ENCODE data around the gene DGKI. TPM values are rescaled to one million over a fixed set of nuclear protein-coding genes. Genes with fewer than 3 reads are reported as not detected.

Gene DGKI
- total RNA-seq, 2 donors from 2014 or later, result 17.8 to 18.2 TPM

DNA sequence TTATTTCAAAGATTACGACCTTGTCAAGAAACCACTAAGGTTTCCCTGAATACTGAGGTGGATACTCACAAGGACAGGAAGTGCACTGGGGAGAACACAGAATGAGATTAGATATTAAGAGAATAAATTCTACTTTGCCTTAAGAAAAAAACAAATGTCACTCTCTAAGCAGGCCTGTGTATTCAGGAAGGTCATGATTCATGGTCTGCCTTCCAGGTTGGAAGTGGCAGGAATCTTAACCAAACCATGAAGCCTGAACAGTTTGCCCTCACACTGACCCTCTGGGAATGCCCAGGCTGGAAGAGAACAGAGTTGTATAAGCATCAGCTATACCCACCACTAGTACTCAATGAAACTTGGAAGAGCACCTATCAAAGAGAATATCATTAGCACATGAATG lies 227.6 kb downstream of the DGKI start:
- no peak overlapping the region for H3K27ac Mint-ChIP-seq
- ATAC-seq (replicated peaks in 1 of 2) (no peak), DNase-seq (no peak)
- H3K27me3 Mint-ChIP-seq (ENCODE audit: low read depth), result no peaks in the 10 kb centered on the region
- H3K4me1 Mint-ChIP-seq (ENCODE audit: low read depth), result no peaks in the 10 kb centered on the region
- H3K9me3 Mint-ChIP-seq, result no peaks in the 10 kb centered on the region
- H3K4me3 Mint-ChIP-seq, result no peak overlapping the region
- H3K36me3 Mint-ChIP-seq (ENCODE audit: insufficient read depth in 2 of 2), result no peaks in the 10 kb centered on the region

DNA sequence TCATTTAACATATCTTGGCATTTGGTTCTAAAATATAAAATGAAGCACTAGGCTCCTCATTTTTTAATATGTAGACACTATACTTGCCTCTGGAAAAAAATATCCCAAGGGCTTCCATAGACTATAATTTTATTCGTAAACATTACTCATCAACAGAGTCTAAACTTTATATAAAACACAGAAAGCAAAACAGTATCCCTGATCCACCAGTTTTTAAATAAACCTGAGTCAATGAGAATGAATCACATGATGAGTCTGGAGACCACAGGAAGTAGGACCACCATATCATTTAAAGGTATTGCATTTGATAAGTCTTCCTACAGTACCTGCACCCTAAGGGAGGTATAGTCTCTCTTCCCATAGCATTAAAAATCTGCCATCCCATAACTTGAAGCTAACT lies 228.0 kb downstream of the DGKI start:
- Mint-ChIP-seq H3K27me3 (ENCODE audit: low read depth) (no peaks in the 10 kb centered on the region), H3K4me1 (ENCODE audit: low read depth) (no peaks in the 10 kb centered on the region), H3K27ac (no peak overlapping the region), H3K36me3 (ENCODE audit: insufficient read depth in 2 of 2) (no peaks in the 10 kb centered on the region), H3K4me3 (no peak overlapping the region), H3K9me3 (no peaks in the 10 kb centered on the region)
- ATAC-seq (replicated peaks in 1 of 2) (no peak), DNase-seq (no peak)

DNA sequence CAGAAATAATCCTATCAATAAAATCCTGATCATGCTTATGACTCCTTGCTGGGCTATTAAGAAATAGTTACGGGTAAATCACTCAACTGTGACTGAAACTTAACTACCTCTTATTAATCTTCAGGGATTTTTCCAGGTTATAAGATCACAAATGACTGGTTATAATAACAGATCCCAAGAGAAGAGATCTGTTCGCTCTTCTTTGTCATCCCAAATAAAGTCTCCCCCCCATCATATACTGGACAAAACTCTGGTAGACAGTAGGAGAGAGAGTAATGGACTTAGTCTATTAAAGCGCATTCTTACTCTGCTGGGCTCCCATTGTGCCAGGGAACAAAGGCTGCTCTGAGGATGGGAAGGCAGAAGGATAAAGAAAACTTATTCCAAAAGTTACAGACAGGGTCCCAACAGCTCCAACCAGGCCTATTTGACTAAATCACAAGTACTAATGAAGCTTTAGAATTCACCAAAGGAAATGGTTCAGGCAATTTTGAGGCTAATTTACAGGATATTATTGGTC lies 233.7 kb downstream of the DGKI start:
- Mint-ChIP-seq H3K27me3 (ENCODE audit: low read depth) (peaks cover 7% of the 10 kb centered on the region), H3K27ac (no peak overlapping the region), H3K36me3 (ENCODE audit: insufficient read depth in 2 of 2) (no peaks in the 10 kb centered on the region), H3K9me3 (no peaks in the 10 kb centered on the region), H3K4me3 (no peak overlapping the region), H3K4me1 (ENCODE audit: low read depth) (no peaks in the 10 kb centered on the region)
- ATAC-seq (replicated peaks in 1 of 2) (no peak), DNase-seq (no peak)

DNA sequence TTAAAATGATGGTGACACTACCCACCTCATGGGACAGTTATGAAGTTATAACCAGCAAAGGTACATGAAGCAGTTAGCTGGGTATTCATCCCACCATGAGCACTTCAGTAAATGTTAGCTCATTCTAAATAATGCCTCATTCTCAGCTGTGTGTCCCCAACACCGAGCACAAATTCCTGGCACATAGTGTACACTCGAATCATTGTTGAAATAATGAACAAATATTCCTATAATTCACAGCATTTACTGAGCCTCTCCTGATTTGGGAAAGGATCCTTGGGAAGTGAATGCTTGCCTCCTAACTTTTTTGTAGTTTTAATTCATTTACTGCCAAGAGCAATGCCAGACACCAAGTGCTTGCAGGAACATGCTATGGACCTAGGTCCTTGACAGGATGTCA lies 235.2 kb downstream of the DGKI start:
- Mint-ChIP-seq H3K27ac (no peak overlapping the region), H3K27me3 (ENCODE audit: low read depth) (peaks cover 13% of the 10 kb centered on the region), H3K4me1 (ENCODE audit: low read depth) (no peaks in the 10 kb centered on the region), H3K36me3 (ENCODE audit: insufficient read depth in 2 of 2) (no peaks in the 10 kb centered on the region), H3K4me3 (no peak overlapping the region), H3K9me3 (no peaks in the 10 kb centered on the region)
- ATAC-seq (replicated peaks in 1 of 2) (no peak), DNase-seq (no peak)

DNA sequence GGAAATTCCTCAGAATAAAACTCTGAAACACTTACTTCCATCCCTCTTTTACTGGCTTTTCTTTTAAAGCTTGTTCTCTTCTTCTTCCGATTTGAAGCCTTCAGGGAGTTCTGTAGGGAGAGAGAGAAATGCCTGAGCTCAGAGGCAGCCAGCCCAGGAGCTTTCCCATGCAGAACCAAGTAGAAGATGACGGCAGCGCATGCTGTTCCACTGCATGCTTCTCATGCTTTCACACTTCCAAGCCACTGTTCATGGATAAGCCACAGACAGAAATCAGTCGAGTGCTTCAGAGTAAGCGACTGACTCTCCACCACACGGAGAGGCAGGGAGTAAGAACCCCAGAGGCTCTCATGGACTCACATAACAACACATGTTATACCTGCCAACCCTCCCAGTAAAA lies 237.3 kb downstream of the DGKI start:
- Mint-ChIP-seq H3K4me1 (ENCODE audit: low read depth) (no peaks in the 10 kb centered on the region), H3K4me3 (no peak overlapping the region)

DNA sequence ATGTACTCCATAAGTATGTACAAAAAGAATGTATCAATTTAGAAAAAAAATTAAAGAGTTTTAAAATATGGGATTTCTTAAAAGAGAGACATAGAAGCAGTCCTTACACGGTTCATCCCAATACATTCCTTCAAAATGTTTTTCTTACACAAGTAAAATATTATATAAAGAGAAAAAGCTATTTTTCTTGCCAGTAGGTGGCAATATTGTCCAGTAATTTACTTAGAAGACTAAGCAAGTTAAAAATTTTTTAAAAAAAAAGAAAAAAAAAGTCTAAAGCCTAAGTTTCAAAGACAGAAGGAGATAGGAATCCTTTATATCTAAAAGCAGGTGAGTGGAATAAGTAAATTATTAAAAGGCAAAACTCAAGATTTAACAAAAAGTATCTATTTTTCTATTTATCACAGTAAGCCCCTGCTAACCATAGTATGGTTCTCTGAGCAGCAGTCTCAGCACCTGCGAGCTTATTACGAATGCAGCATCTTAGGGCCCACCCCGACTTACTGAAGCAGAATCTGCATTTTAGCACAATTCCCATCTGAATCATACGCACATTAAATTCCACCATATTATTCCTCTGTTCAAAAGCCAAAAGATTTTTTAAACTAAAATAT lies 240.6 kb downstream of the DGKI start:
- no peak for DNase-seq

More for the DNA sequence above, 237.3 kb downstream of the DGKI start:
- no peaks in the 10 kb centered on the region for H3K36me3 Mint-ChIP-seq (ENCODE audit: insufficient read depth in 2 of 2)
- ATAC-seq (replicated peaks in 1 of 2), result no peak
- no peak for DNase-seq
- H3K27ac Mint-ChIP-seq, result no peak overlapping the region
- H3K9me3 Mint-ChIP-seq, result no peaks in the 10 kb centered on the region
- H3K27me3 Mint-ChIP-seq (ENCODE audit: low read depth), result peaks cover 13% of the 10 kb centered on the region

GRCh38 chr7:137603043-137603442 lies 243.7 kb downstream of the DGKI start:
- DNase-seq (no peak), ATAC-seq (replicated peaks in 1 of 2) (no peak)
- no peaks in the 10 kb centered on the region for H3K9me3 Mint-ChIP-seq
- no peaks in the 10 kb centered on the region for H3K36me3 Mint-ChIP-seq (ENCODE audit: insufficient read depth in 2 of 2)
- H3K27me3 Mint-ChIP-seq (ENCODE audit: low read depth), result peaks cover 12% of the 10 kb centered on the region
- no peak overlapping the region for H3K4me3 Mint-ChIP-seq
- H3K4me1 Mint-ChIP-seq (ENCODE audit: low read depth), result no peaks in the 10 kb centered on the region
- H3K27ac Mint-ChIP-seq, result no peak overlapping the region

More for the DNA sequence above, 240.6 kb downstream of the DGKI start:
- no peaks in the 10 kb centered on the region for H3K9me3 Mint-ChIP-seq
- no peak overlapping the region for H3K27ac Mint-ChIP-seq
- H3K27me3 Mint-ChIP-seq (ENCODE audit: low read depth), result peaks cover 13% of the 10 kb centered on the region
- no peaks in the 10 kb centered on the region for H3K36me3 Mint-ChIP-seq (ENCODE audit: insufficient read depth in 2 of 2)
- no peak for ATAC-seq (replicated peaks in 1 of 2)
- H3K4me3 Mint-ChIP-seq, result no peak overlapping the region
- H3K4me1 Mint-ChIP-seq (ENCODE audit: low read depth), result no peaks in the 10 kb centered on the region

DNA sequence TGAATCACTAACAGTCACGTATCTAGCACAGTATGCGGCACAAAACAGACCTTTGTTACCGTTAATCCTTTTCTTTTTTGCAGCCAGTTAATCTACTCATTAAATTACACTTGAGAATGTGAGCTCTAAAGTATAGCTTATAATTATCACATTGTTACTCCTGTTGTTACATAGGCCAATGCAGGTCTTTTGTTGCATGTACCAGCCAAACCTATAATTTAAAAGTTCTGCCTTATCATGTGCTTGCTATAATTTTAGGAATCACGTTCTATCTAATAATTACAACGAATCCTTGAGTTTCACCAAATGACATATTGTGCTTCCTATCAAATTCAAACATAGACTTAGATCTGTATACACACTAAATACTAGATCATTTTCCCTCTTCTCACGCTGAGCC lies 245.1 kb downstream of the DGKI start:
- H3K9me3 Mint-ChIP-seq, result no peaks in the 10 kb centered on the region
- ATAC-seq (replicated peaks in 1 of 2), result no peak
- no peak for DNase-seq
- H3K4me3 Mint-ChIP-seq, result no peak overlapping the region
- H3K27me3 Mint-ChIP-seq (ENCODE audit: low read depth), result peaks cover 6% of the 10 kb centered on the region
- H3K36me3 Mint-ChIP-seq (ENCODE audit: insufficient read depth in 2 of 2), result no peaks in the 10 kb centered on the region
- no peak overlapping the region for H3K27ac Mint-ChIP-seq
- no peaks in the 10 kb centered on the region for H3K4me1 Mint-ChIP-seq (ENCODE audit: low read depth)

DNA sequence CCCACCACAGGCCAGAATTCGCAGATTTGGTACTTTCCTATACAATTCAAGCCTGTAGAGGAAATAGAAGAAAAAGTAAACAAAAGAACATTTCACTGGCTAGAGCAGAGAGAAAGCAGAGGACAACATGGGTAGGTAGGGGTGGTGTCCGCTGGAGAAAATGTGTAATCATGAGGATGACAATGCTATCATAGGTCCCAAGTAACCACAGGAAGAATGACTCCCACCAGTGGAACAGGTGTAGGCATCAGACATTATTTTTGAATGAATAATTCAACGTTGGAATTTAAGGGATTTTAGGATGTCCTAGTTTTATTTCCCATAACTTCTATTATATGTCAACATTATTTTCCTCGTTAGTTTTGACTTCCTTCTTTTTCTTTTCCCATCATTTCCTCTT lies 248.9 kb downstream of the DGKI start:
- peaks cover 18% of the 10 kb centered on the region for H3K27me3 Mint-ChIP-seq (ENCODE audit: low read depth)
- H3K4me3 Mint-ChIP-seq, result no peak overlapping the region
- no peaks in the 10 kb centered on the region for H3K4me1 Mint-ChIP-seq (ENCODE audit: low read depth)
- H3K27ac Mint-ChIP-seq, result no peak overlapping the region
- ATAC-seq (replicated peaks in 1 of 2) (no peak), DNase-seq (no peak)
- H3K9me3 Mint-ChIP-seq, result no peaks in the 10 kb centered on the region
- no peaks in the 10 kb centered on the region for H3K36me3 Mint-ChIP-seq (ENCODE audit: insufficient read depth in 2 of 2)

DNA sequence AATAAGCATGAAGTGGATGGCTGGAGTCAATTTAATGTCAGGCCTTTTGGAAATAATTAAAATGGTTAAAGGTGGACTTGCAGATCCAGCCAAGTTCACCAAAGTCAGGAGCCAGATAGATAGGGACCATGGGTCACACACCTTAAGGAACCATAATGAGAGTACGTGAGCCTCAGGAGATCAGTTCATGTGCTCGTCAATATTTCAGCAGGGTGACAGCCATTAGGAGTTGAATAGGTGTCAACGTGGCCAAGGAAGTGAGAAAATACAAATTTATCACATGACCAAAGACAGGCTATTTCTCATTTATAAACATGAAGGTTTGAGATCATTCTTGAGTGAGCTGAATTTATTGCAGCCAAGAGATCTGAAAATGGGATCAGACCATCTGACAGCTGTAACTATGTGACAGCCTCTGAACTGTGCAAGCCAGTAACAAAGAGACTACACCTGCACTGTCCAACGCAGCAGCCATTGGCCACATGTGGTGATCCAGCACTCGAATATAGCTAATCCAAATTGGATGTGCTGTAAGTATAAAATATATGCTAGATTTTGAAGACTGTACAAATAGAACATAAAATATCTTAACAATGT lies 253.6 kb downstream of the DGKI start:
- DNase-seq (no peak), ATAC-seq (replicated peaks in 1 of 2) (no peak)
- H3K27ac Mint-ChIP-seq, result no peak overlapping the region

DNA sequence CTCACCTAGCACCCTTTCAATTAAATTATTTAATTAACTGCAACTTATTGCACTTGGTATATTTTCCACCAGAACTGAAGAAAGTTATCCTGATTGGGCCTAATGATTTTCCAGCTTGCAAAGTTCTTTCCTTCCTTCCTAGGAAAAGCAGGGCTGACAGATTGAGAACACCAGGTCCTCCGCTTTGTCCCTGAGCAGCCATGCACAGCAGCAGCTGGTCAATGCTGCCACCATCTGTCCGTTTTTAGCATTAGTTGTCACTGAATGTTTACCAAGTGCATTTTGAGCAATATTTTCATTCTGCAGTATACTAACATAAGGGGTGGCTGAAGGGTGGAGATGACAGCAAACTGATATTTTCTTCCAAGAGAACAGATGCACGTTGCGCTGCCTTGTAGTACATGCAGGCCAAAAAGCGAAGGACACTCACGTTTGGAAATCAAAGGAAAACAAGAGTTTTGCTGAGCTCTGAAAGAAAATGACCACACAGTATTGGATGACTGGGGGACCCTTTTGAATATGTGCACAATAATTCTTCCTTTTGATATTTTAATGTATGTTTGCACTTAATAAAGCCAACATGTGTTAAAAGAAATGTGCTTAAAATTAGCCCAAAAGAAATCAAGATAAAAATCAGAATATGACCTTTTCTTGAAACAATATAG lies 254.4 kb downstream of the DGKI start:
- H3K4me1 Mint-ChIP-seq (ENCODE audit: low read depth), result no peaks in the 10 kb centered on the region
- H3K27ac Mint-ChIP-seq, result no peak overlapping the region
- no peak for ATAC-seq (replicated peaks in 1 of 2)
- no peaks in the 10 kb centered on the region for H3K9me3 Mint-ChIP-seq
- peak in 1 of 2 donors; percentile 2 for DNase-seq
- peaks cover 18% of the 10 kb centered on the region for H3K27me3 Mint-ChIP-seq (ENCODE audit: low read depth)
- no peaks in the 10 kb centered on the region for H3K36me3 Mint-ChIP-seq (ENCODE audit: insufficient read depth in 2 of 2)
- H3K4me3 Mint-ChIP-seq, result no peak overlapping the region

More for the DNA sequence above, 253.6 kb downstream of the DGKI start:
- H3K27me3 Mint-ChIP-seq (ENCODE audit: low read depth), result peaks cover 18% of the 10 kb centered on the region
- H3K36me3 Mint-ChIP-seq (ENCODE audit: insufficient read depth in 2 of 2), result no peaks in the 10 kb centered on the region
- H3K9me3 Mint-ChIP-seq, result no peaks in the 10 kb centered on the region
- no peak overlapping the region for H3K4me3 Mint-ChIP-seq
- H3K4me1 Mint-ChIP-seq (ENCODE audit: low read depth), result no peaks in the 10 kb centered on the region

GRCh38 chr7:137591421-137591837 lies 255.3 kb downstream of the DGKI start:
- DNase-seq (no peak), ATAC-seq (replicated peaks in 1 of 2) (no peak)
- H3K27ac Mint-ChIP-seq, result no peak overlapping the region
- H3K4me1 Mint-ChIP-seq (ENCODE audit: low read depth), result no peaks in the 10 kb centered on the region
- H3K9me3 Mint-ChIP-seq, result no peaks in the 10 kb centered on the region
- no peak overlapping the region for H3K4me3 Mint-ChIP-seq
- H3K27me3 Mint-ChIP-seq (ENCODE audit: low read depth), result peaks cover 18% of the 10 kb centered on the region
- H3K36me3 Mint-ChIP-seq (ENCODE audit: insufficient read depth in 2 of 2), result no peaks in the 10 kb centered on the region

DNA sequence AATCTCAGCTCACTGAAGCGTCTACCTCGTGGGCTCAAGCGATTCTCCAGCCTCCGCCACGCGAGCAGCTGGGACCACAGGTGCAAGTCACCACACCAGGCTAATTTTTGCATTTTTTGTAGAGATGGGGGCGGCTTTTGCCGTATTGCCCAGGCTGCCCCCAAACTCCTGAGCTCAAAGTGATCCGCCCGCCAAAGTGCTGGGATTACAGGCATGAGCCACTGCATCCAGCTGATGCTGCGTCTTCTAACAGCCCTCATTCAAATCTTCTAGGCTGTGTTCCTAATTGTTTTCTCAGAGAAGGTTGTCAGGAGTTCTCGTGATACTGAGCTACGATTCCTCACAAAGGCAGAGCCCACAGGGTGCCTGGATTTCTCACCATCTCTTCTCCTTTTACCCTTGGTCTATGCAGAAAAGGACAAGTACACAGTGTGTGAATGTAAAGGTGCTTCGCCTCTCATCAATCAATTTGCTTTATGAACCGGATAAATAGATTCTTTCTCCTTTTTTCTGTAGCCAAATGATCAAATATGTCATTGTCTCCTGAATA lies 255.9 kb downstream of the DGKI start:
- H3K27me3 Mint-ChIP-seq (ENCODE audit: low read depth), result peaks cover 14% of the 10 kb centered on the region
- H3K4me1 Mint-ChIP-seq (ENCODE audit: low read depth), result no peaks in the 10 kb centered on the region
- ATAC-seq (replicated peaks in 1 of 2) (no peak), DNase-seq (no peak)
- H3K9me3 Mint-ChIP-seq, result no peaks in the 10 kb centered on the region
- H3K27ac Mint-ChIP-seq, result no peak overlapping the region
- H3K4me3 Mint-ChIP-seq, result no peak overlapping the region
- no peaks in the 10 kb centered on the region for H3K36me3 Mint-ChIP-seq (ENCODE audit: insufficient read depth in 2 of 2)
